K562 (cell line): ENCODE measurements around the gene GTPBP1. TPM values are rescaled to one million over a fixed set of nuclear protein-coding genes. Genes with fewer than 3 reads are reported as not detected.

Source experiments
- ARHGAP35 ChIP-seq: fragments of 450-650 bp; IDR thresholded peaks from 2 replicates; pipeline ENCODE4 v1.6.1; 2018; ENCODE audit not compliant: partially characterized antibody
- BCL6 ChIP-seq: fragments of 250-450 bp; sonication (Bioruptor Pico); IDR thresholded peaks from 2 replicates; pipeline ENCODE4 v1.4.0; 2020
- C11orf30 ChIP-seq: fragments of 450-650 bp; IDR thresholded peaks from 2 replicates; pipeline ENCODE4 v1.6.1; 2016; ENCODE audit warnings: low read depth, mild to moderate bottlenecking
- GATAD2A ChIP-seq: fragments of 450-650 bp; IDR thresholded peaks from 2 replicates; pipeline ENCODE4 v1.6.1; 2017
- HBP1 ChIP-seq: fragments of 450-650 bp; formaldehyde crosslinking; IDR thresholded peaks from 2 replicates; pipeline ENCODE4 v1.4.0; 2022; ENCODE audit warnings: missing genetic modification characterization
- NELFE ChIP-seq: IDR thresholded peaks from 2 replicates; pipeline ENCODE4 v1.6.1; 2011; ENCODE audit warnings: mild to moderate bottlenecking; ENCODE audit not compliant: insufficient read depth, insufficient read length
- PATZ1 ChIP-seq: fragments of 250-450 bp; sonication (Bioruptor Pico); IDR thresholded peaks from 2 replicates; pipeline ENCODE4 v1.5.0; 2020; ENCODE audit warnings: mild to moderate bottlenecking, borderline replicate concordance
- PCBP1 ChIP-seq: fragments of 200-400 bp; formaldehyde crosslinking; IDR thresholded peaks from 2 replicates; pipeline ENCODE4 v1.6.1; 2018; ENCODE audit warnings: mild to moderate bottlenecking, low read depth, low read length; ENCODE audit not compliant: poor library complexity, severe bottlenecking
- POU5F1 ChIP-seq: fragments of 150-350 bp; IDR thresholded peaks from 2 replicates; pipeline ENCODE4 v1.6.1; 2014; ENCODE audit warnings: borderline replicate concordance, low read length, low read depth, mild to moderate bottlenecking; ENCODE audit not compliant: partially characterized antibody
- RBM39 ChIP-seq: fragments of 200-400 bp; formaldehyde crosslinking; optimal IDR thresholded peaks from 2 replicates; pipeline ENCODE3; 2018; ENCODE audit warnings: low read depth, low read length
- SMAD3 ChIP-seq: fragments of 450-650 bp; formaldehyde crosslinking; conservative IDR thresholded peaks from 2 replicates; pipeline ENCODE4 v1.4.0; 2020; ENCODE audit warnings: mild to moderate bottlenecking
- SMARCA4 ChIP-seq: fragments of 450-650 bp; IDR thresholded peaks from 2 replicates; pipeline ENCODE4 v1.6.1; 2016
- SMC3 ChIP-seq: conservative IDR thresholded peaks from 2 replicates; pipeline ENCODE4 v1.6.1; 2011; ENCODE audit warnings: low read depth, low read length, improper control_type of control experiment; ENCODE audit not compliant: insufficient read depth
- SNIP1 ChIP-seq: fragments of 450-650 bp; IDR thresholded peaks from 2 replicates; pipeline ENCODE4 v1.7.1; 2017; ENCODE audit warnings: low read depth, mild to moderate bottlenecking
- TCF7L2 ChIP-seq: fragments of 150-350 bp; IDR thresholded peaks from 2 replicates; pipeline ENCODE4 v1.6.1; 2016; ENCODE audit warnings: low read depth, mild to moderate bottlenecking, low read length, moderate library complexity
- TFE3 ChIP-seq: fragments of 450-650 bp; formaldehyde crosslinking; IDR thresholded peaks from 2 replicates; pipeline ENCODE4 v1.4.0; 2020; ENCODE audit warnings: mild to moderate bottlenecking, mixed read lengths
- THAP7 ChIP-seq: fragments of 250-450 bp; sonication (Bioruptor Pico); IDR thresholded peaks from 2 replicates; pipeline ENCODE4 v1.5.0; 2021
- ZSCAN29 ChIP-seq: fragments of 450-650 bp; IDR thresholded peaks from 2 replicates; pipeline ENCODE4 v1.6.1; 2017
- polyA plus RNA-seq, 8 experiments: library from polyadenylated mRNA; depleted of rRNA in 4 of 8; stranded (reverse) in 5 of 8; unstranded in 3 of 8; fragments of >200 nt; fragmentation: Nextera tagmentation in 2 of 8; fragmentation: Illumina TruSeq in 1 of 8; extraction: Ambion mirVana in 2 of 8; extraction: Trizol in 1 of 8; gene quantifications; 2 replicates each; pipeline versions ENCODE4 v1.2.1 to v1.2.3, GENCODE V29; 2011 to 2014; ENCODE audit warnings: inconsistent platforms in 1 of 8, missing spikeins in 1 of 8
- total RNA-seq, 7 experiments: library from RNA; depleted of rRNA in 6 of 7; stranded (reverse); fragments of >200 nt in 6 of 7; fragmentation: Illumina TruSeq in 2 of 7; extraction: Trizol in 2 of 7; gene quantifications; 2 replicates each; pipeline versions ENCODE4 v1.2.1 to v1.2.3, GENCODE V29; 2011 to 2021; ENCODE audit warnings: low replicate concordance in 1 of 7
- TF ChIP-seq, protein P1 (sequence below): fragments of 450-650 bp; formaldehyde crosslinking; conservative IDR thresholded peaks from 2 replicates; pipeline ENCODE4 v1.4.0; 2022; ENCODE audit warnings: mild to moderate bottlenecking, missing genetic modification characterization
- TF ChIP-seq, protein P2 (sequence below), 2 experiments: fragments of 450-650 bp; IDR thresholded peaks; 2 replicates each; pipeline ENCODE4 v1.6.1; 2016

Gene GTPBP1
- total and polyA plus RNA-seq, 9 of the 15 experiments (the other 6 are each of a cell fraction or from before 2014, with no cell fraction given): 0.83 to 53.2 (median 23.3) TPM

- TF ChIP-seq SMAD3 (CRISPR knock-in tag) (no peak), BCL6 (no peak), POU5F1 (no peak), ZSCAN29 (no peak), GATAD2A (no peak; the same call in 1 of the 2 replicates), PATZ1 (no peak), SMARCA4 (0 out of 2 replicates have a peak, but pooled peaks have one; percentile 34), THAP7 (no peak), SMC3 (no peak), RBM39 (no peak), TCF7L2 (no peak), TFE3 (no peak), SNIP1 (no peak), C11orf30 (no peak; the same call in 1 of the 2 replicates), NELFE (no peak), ARHGAP35 (no peak), PCBP1 (peak; percentile 46), HBP1 (CRISPR knock-in tag) (no peak)
- TF ChIP-seq, protein P1, sequence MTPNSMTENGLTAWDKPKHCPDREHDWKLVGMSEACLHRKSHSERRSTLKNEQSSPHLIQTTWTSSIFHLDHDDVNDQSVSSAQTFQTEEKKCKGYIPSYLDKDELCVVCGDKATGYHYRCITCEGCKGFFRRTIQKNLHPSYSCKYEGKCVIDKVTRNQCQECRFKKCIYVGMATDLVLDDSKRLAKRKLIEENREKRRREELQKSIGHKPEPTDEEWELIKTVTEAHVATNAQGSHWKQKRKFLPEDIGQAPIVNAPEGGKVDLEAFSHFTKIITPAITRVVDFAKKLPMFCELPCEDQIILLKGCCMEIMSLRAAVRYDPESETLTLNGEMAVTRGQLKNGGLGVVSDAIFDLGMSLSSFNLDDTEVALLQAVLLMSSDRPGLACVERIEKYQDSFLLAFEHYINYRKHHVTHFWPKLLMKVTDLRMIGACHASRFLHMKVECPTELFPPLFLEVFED: no peak
- TF ChIP-seq, protein P2, sequence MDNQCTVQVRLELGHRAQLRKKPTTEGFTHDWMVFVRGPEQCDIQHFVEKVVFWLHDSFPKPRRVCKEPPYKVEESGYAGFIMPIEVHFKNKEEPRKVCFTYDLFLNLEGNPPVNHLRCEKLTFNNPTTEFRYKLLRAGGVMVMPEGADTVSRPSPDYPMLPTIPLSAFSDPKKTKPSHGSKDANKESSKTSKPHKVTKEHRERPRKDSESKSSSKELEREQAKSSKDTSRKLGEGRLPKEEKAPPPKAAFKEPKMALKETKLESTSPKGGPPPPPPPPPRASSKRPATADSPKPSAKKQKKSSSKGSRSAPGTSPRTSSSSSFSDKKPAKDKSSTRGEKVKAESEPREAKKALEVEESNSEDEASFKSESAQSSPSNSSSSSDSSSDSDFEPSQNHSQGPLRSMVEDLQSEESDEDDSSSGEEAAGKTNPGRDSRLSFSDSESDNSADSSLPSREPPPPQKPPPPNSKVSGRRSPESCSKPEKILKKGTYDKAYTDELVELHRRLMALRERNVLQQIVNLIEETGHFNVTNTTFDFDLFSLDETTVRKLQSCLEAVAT (IDR thresholded peaks at IDR 0.05): no peak
Observed at GRCh38 chr22:38700789-38701628, 4.7 kb upstream of the GTPBP1 start, which contains the start of gene JOSD1 (continued).
